ENCODE results near the gene RGPD3.

- TF ChIP-seq CTCF (IDR thresholded peaks at IDR 0.05) (no peak), POLR2A (IDR thresholded peaks at IDR 0.05) (no peak), POLR2AphosphoS5 (IDR thresholded peaks at IDR 0.05; ENCODE audit: insufficient read depth in 1 of 2, low read depth in 1 of 2) (no peak)
Observed at GRCh38 chr2:106516436-106516835, 48.2 kb upstream of the RGPD3 start.

Data from vagina (tissue), 2 donors.